GM18498 (cell line): ENCODE data around the gene LRRC8C.
"Not testable (repeated sequence)": the region's sequence is repeated elsewhere in the genome, so short reads cannot be mapped to it uniquely, and the experiment has no call there.

Experiments used
- ATAC-seq: cut with Tn5 transposase; IDR thresholded peaks from one replicate; pipeline ENCODE4 v1.9.1; 2021; ENCODE audit warnings: mild to moderate bottlenecking, moderate library complexity; ENCODE audit not compliant: unreplicated experiment

The LRRC8C gene

GRCh38 chr1:89701746-89702241 lies 68.9 kb downstream of the LRRC8C start:
- no peak for ATAC-seq

GRCh38 chr1:89702520-89703045 lies 69.7 kb downstream of the LRRC8C start:
- ATAC-seq = no peak

GRCh38 chr1:89703469-89703868 lies 70.5 kb downstream of the LRRC8C start:
- ATAC-seq = no peak

- no peak for ATAC-seq
Observed at GRCh38 chr1:89704014-89704413, 71.1 kb downstream of the LRRC8C start.

GRCh38 chr1:89704885-89705284 lies 72.0 kb downstream of the LRRC8C start:
- ATAC-seq = not testable (repeated sequence)

- peak; percentile 85 for ATAC-seq
Observed at GRCh38 chr1:89705901-89706699, 73.2 kb downstream of the LRRC8C start.

GRCh38 chr1:89706700-89707012 lies 73.7 kb downstream of the LRRC8C start:
- peak; percentile 23 for ATAC-seq

GRCh38 chr1:89708751-89709375 lies 75.9 kb downstream of the LRRC8C start:
- ATAC-seq = no peak

GRCh38 chr1:89710498-89711139 lies 77.7 kb downstream of the LRRC8C start:
- no peak for ATAC-seq

GRCh38 chr1:89711140-89711778 lies 78.3 kb downstream of the LRRC8C start:
- ATAC-seq = no peak

GRCh38 chr1:89712420-89712819 lies 79.5 kb downstream of the LRRC8C start:
- no peak for ATAC-seq

- ATAC-seq = no peak
Observed at GRCh38 chr1:89715677-89716076, 82.8 kb downstream of the LRRC8C start.

GRCh38 chr1:89719502-89720306 lies 86.8 kb downstream of the LRRC8C start:
- ATAC-seq = peak; percentile 93

GRCh38 chr1:89720839-89721238 lies 87.9 kb downstream of the LRRC8C start:
- ATAC-seq = no peak

GRCh38 chr1:89721351-89721750 lies 88.4 kb downstream of the LRRC8C start:
- ATAC-seq = no peak

GRCh38 chr1:89723144-89723543 lies 90.2 kb downstream of the LRRC8C start:
- ATAC-seq = no peak

GRCh38 chr1:89723863-89724262 lies 90.9 kb downstream of the LRRC8C start:
- no peak for ATAC-seq

- ATAC-seq = peak; percentile 76
Observed at GRCh38 chr1:89724369-89725010, 91.6 kb downstream of the LRRC8C start.

- ATAC-seq = no peak
Observed at GRCh38 chr1:89725011-89725370, 92.1 kb downstream of the LRRC8C start.

GRCh38 chr1:89725631-89726030 lies 92.7 kb downstream of the LRRC8C start:
- no peak for ATAC-seq
